MM.1S (cell line): Measurements from ENCODE around the gene ZBTB18.

Experiments
- EZH2phosphoT487 ChIP-seq: fragments of 300-600 bp; sonication (generic); IDR thresholded peaks from 2 replicates; pipeline ENCODE4 v1.6.1; 2018; ENCODE audit warnings: antibody characterized with exemption, low read length
- TF ChIP-seq, protein P1 (sequence below): fragments of 300-600 bp; sonication (generic); IDR thresholded peaks from 2 replicates; pipeline ENCODE4 v1.5.1; 2016; ENCODE audit warnings: antibody characterized with exemption, low read length, mixed read lengths

- TF ChIP-seq, protein P1, sequence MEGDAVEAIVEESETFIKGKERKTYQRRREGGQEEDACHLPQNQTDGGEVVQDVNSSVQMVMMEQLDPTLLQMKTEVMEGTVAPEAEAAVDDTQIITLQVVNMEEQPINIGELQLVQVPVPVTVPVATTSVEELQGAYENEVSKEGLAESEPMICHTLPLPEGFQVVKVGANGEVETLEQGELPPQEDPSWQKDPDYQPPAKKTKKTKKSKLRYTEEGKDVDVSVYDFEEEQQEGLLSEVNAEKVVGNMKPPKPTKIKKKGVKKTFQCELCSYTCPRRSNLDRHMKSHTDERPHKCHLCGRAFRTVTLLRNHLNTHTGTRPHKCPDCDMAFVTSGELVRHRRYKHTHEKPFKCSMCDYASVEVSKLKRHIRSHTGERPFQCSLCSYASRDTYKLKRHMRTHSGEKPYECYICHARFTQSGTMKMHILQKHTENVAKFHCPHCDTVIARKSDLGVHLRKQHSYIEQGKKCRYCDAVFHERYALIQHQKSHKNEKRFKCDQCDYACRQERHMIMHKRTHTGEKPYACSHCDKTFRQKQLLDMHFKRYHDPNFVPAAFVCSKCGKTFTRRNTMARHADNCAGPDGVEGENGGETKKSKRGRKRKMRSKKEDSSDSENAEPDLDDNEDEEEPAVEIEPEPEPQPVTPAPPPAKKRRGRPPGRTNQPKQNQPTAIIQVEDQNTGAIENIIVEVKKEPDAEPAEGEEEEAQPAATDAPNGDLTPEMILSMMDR = no peak
- TF ChIP-seq EZH2phosphoT487 = no peak
Observed at GRCh38 chr1:244065063-244065793, 14.1 kb downstream of the ZBTB18 start.
